Measurements from ENCODE around the gene TTC28. TPM values are rescaled to one million over a fixed set of nuclear protein-coding genes. Genes with fewer than 3 reads are reported as not detected.
A peak's percentile ranks its signal among the peaks of the same experiment; 100 is the strongest.

Gene TTC28
- total and polyA plus RNA-seq, 12 donors: 3.4 to 75.6 (median 28.6) TPM

DNA sequence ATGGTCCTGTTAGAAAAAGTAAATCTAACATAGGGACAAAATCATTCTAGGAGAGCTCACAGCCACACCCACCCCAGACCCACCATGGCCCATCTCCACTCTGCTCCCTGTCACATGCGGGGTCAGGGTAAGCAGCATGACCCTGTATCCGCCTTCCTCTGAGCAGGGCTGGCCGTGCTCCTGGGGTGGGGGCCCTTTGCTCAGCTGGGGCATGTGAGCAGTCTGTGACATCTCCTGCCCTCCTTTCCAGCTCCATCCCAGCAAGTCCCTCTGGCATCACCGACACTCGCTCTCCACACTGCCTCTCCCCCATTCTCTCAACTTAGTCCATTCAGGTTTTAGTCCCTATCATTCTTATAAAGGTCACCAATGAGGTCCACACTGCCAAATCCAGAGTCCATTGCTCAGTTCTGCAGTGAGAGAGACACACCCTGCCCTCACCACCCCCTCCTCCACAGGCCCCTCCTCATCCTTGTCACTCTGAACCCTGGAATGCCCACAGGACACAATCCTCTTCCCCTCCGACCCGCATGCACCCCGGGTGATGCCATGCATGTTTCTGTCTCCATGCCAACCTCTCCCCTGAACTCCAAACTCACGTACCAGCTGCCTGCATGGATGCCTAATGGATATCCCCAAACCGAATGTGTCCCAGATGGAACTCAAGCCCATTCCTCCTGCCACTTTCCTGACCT lies 695.5 kb downstream of the TTC28 start:
- H3K9me3 ChIP-seq (replicated peaks in 1 of 3): no peaks in the 10 kb centered on the region
- intact Hi-C loops (cut with DNase I): no loop called here
- WGBS, 4 donors: 72 to 87% (median 85%) methylated on average over 8 to 10 of the region's 10 CpGs
- no peaks in the 10 kb centered on the region for H3K4me1 ChIP-seq (replicated peaks in 1 of 2)
- peak in 1 of 7 donors; percentile 35 for DNase-seq
- TF ChIP-seq, protein P1, sequence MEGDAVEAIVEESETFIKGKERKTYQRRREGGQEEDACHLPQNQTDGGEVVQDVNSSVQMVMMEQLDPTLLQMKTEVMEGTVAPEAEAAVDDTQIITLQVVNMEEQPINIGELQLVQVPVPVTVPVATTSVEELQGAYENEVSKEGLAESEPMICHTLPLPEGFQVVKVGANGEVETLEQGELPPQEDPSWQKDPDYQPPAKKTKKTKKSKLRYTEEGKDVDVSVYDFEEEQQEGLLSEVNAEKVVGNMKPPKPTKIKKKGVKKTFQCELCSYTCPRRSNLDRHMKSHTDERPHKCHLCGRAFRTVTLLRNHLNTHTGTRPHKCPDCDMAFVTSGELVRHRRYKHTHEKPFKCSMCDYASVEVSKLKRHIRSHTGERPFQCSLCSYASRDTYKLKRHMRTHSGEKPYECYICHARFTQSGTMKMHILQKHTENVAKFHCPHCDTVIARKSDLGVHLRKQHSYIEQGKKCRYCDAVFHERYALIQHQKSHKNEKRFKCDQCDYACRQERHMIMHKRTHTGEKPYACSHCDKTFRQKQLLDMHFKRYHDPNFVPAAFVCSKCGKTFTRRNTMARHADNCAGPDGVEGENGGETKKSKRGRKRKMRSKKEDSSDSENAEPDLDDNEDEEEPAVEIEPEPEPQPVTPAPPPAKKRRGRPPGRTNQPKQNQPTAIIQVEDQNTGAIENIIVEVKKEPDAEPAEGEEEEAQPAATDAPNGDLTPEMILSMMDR (IDR thresholded peaks at IDR 0.05): no peak
- TF ChIP-seq POLR2A (IDR thresholded peaks at IDR 0.05): no peak
- no peak overlapping the region for H3K27ac ChIP-seq
- no peak overlapping the region for H3K4me3 ChIP-seq
- peaks cover 0 to 20% of the 10 kb centered on the region in 2 donors for H3K36me3 ChIP-seq (replicated peaks in 1 of 2)
- H3K27me3 ChIP-seq: no peaks in the 10 kb centered on the region

DNA sequence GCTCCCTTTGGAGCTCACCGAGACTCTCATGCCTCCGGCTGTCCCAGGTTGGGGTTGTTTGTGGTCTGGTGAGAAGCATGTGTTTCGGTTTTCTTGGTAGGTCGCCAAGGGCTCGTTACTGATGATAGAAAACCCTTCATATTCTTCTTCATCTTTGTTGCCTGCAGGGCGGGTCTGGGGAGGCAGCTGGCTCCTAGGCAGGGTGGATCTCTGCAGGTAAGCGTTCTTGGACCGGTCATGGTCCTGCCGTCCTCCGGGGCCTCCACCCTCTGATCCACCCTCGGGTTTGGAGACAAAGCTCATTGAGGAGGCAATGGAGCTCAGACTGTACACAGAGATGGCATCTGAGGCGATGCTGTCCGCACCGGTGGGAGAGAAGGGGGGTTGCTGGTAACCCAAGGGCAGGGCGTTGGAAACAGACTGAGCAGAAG lies 696.3 kb downstream of the TTC28 start:
- 88 to 92% (median 90%) methylated on average over 15 of the region's 15 CpGs for whole genome bisulfite sequencing, 4 donors

DNA sequence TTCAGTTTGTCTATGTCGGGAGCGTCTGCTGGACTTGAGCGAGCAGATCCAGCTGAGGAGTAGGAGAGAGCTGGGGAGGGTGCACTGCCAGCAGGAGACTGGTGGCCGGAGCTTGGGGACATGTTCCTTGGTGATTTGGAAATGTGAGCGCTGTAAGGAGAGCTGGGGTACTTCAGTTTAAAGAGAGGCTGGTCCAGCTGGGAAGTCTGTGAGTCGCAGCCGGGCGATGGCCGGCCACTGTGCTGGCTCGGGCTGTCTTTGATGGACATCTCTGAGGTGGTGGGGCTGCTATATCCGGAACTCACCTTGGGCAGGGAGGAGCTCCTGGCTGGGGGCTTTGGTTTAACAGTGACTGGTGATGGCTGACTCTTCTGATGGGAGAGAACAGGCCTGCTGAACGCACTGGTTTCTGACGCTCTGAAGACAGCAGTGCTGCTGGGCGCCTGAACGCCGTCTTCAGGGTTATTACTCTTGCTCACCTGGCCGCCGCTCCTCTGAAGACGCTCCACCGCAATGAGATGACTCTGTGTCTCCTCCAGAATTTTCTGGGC lies 696.9 kb downstream of the TTC28 start:
- DNase-seq: no peak
- no peak overlapping the region for H3K27ac ChIP-seq
- intact Hi-C loops (cut with DNase I): no loop called here
- H3K4me3 ChIP-seq: no peak overlapping the region
- H3K36me3 ChIP-seq (replicated peaks in 1 of 2): peaks cover 0 to 20% of the 10 kb centered on the region in 2 donors
- WGBS, 4 donors: 93 to 97% (median 95%) methylated on average over 19 to 20 of the region's 20 CpGs
- no peak for TF ChIP-seq POLR2A (IDR thresholded peaks at IDR 0.05)
- no peaks in the 10 kb centered on the region for H3K9me3 ChIP-seq (replicated peaks in 1 of 3)
- H3K4me1 ChIP-seq (replicated peaks in 1 of 2): no peaks in the 10 kb centered on the region
- H3K27me3 ChIP-seq: no peaks in the 10 kb centered on the region

More for the DNA sequence above, 696.3 kb downstream of the TTC28 start:
- H3K4me1 ChIP-seq (replicated peaks in 1 of 2): no peaks in the 10 kb centered on the region
- no peaks in the 10 kb centered on the region for H3K9me3 ChIP-seq (replicated peaks in 1 of 3)
- intact Hi-C loops (cut with DNase I): no loop called here
- H3K36me3 ChIP-seq (replicated peaks in 1 of 2): peaks cover 0 to 20% of the 10 kb centered on the region in 2 donors
- H3K4me3 ChIP-seq: no peak overlapping the region
- DNase-seq: no peak
- H3K27ac ChIP-seq: no peak overlapping the region
- no peaks in the 10 kb centered on the region for H3K27me3 ChIP-seq
- TF ChIP-seq, protein P1 (IDR thresholded peaks at IDR 0.05): no peak
- no peak for TF ChIP-seq POLR2A (IDR thresholded peaks at IDR 0.05)

DNA sequence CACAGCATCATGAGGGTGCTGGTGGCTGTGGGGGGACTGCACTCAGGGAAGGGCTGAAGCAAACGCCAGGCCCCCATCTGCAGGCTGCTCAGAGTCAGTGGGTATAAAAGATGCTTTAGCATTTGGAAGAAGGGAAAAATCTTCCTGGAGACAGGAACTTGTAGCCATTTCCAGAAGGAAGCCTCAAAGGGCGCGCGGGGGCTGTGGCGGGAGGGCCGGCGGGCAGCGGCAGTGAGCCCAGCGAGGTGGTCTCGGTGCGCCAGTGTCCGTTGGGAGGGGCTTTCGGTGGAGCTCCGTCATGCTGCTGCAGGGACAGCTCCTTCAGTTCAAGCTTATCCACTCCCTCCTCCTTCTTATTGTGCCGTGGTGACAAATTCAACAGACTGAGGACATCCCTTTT lies 697.5 kb downstream of the TTC28 start:
- Histone ChIP-seq H3K4me3 (no peak overlapping the region), H3K27me3 (no peaks in the 10 kb centered on the region), H3K9me3 (replicated peaks in 1 of 3) (no peaks in the 10 kb centered on the region), H3K27ac (no peak overlapping the region), H3K36me3 (replicated peaks in 1 of 2) (peaks cover 0 to 20% of the 10 kb centered on the region in 2 donors), H3K4me1 (replicated peaks in 1 of 2) (no peaks in the 10 kb centered on the region)
- TF ChIP-seq, protein P1 (IDR thresholded peaks at IDR 0.05): no peak
- TF ChIP-seq POLR2A (IDR thresholded peaks at IDR 0.05): no peak
- 94 to 97% (median 95%) methylated on average over 15 of the region's 15 CpGs for WGBS, 4 donors
- intact Hi-C loops (cut with DNase I): no loop called here
- no peak for DNase-seq
